ENCODE measurements around the gene OVAAL. TPM values are rescaled to one million over a fixed set of nuclear protein-coding genes. Genes with fewer than 3 reads are reported as not detected.

Gene OVAAL
- total and polyA plus RNA-seq, 4 donors: 0.17 TPM; not detected in 3

- Histone ChIP-seq H3K9me3 (ENCODE audit: control insufficient read depth in 4 of 4, insufficient read depth in 3 of 4, low read length in 3 of 4) (no peaks in the 10 kb centered on the region), H3K27ac (ENCODE audit: low read depth in 1 of 2, low read length in 1 of 2) (no peak overlapping the region), H3K27me3 (ENCODE audit: control insufficient read depth in 3 of 3, insufficient read depth in 3 of 3, low read length in 2 of 3) (no peaks in the 10 kb centered on the region), H3K9ac (ENCODE audit: insufficient read depth in 1 of 2, low read length in 2 of 2) (no peak overlapping the region), H3K36me3 (ENCODE audit: control insufficient read depth in 4 of 4, insufficient read depth in 4 of 4, low read length in 4 of 4) (no peaks in the 10 kb centered on the region), H3K4me3 (no peak overlapping the region), H3K4me1 (ENCODE audit: control insufficient read depth in 5 of 5, insufficient read depth in 5 of 5, low read length in 5 of 5) (peaks cover 0 to 11% (median 0%) of the 10 kb centered on the region in 5 donors)
- TF ChIP-seq, protein P1, sequence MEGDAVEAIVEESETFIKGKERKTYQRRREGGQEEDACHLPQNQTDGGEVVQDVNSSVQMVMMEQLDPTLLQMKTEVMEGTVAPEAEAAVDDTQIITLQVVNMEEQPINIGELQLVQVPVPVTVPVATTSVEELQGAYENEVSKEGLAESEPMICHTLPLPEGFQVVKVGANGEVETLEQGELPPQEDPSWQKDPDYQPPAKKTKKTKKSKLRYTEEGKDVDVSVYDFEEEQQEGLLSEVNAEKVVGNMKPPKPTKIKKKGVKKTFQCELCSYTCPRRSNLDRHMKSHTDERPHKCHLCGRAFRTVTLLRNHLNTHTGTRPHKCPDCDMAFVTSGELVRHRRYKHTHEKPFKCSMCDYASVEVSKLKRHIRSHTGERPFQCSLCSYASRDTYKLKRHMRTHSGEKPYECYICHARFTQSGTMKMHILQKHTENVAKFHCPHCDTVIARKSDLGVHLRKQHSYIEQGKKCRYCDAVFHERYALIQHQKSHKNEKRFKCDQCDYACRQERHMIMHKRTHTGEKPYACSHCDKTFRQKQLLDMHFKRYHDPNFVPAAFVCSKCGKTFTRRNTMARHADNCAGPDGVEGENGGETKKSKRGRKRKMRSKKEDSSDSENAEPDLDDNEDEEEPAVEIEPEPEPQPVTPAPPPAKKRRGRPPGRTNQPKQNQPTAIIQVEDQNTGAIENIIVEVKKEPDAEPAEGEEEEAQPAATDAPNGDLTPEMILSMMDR (IDR thresholded peaks at IDR 0.05; ENCODE audit: control extremely low read depth, extremely low read depth): no peak
- DNase-seq (no peak), ATAC-seq (ENCODE audit: insufficient read depth, low FRiP score) (no peak)
- 73 to 78% methylated on average over 4 of the region's 4 CpGs for WGBS, 2 donors
Measured at GRCh38 chr1:180574031-180574713, 15.4 kb downstream of the OVAAL start.

GRCh38 chr1:180577361-180577760 is 18.6 kb downstream of the OVAAL start:
- no peak for ATAC-seq (ENCODE audit: insufficient read depth, low FRiP score)
- Histone ChIP-seq H3K9ac (ENCODE audit: insufficient read depth in 1 of 2, low read length in 2 of 2) (no peak overlapping the region), H3K36me3 (ENCODE audit: control insufficient read depth in 4 of 4, insufficient read depth in 4 of 4, low read length in 4 of 4) (no peaks in the 10 kb centered on the region), H3K27ac (ENCODE audit: low read depth in 1 of 2, low read length in 1 of 2) (no peak overlapping the region), H3K4me1 (ENCODE audit: control insufficient read depth in 5 of 5, insufficient read depth in 5 of 5, low read length in 5 of 5) (peaks cover 0 to 8% (median 0%) of the 10 kb centered on the region in 5 donors), H3K9me3 (ENCODE audit: control insufficient read depth in 4 of 4, insufficient read depth in 3 of 4, low read length in 3 of 4) (no peaks in the 10 kb centered on the region), H3K4me3 (no peak overlapping the region), H3K27me3 (ENCODE audit: control insufficient read depth in 3 of 3, insufficient read depth in 3 of 3, low read length in 2 of 3) (no peaks in the 10 kb centered on the region)
- WGBS, 2 donors: 84 to 85% methylated on average over 3 of the region's 3 CpGs
- no peak for DNase-seq
- TF ChIP-seq, protein P1 (IDR thresholded peaks at IDR 0.05; ENCODE audit: control extremely low read depth, extremely low read depth): no peak

- WGBS, 2 donors: 81 to 85% methylated on average over 6 of the region's 6 CpGs
- no peak for DNase-seq
- TF ChIP-seq, protein P1 (IDR thresholded peaks at IDR 0.05; ENCODE audit: control extremely low read depth, extremely low read depth): no peak
Measured at GRCh38 chr1:180579961-180580611, 21.3 kb downstream of the OVAAL start.

More at GRCh38 chr1:180579961-180580611, 21.3 kb downstream of the OVAAL start:
- H3K9me3 ChIP-seq (ENCODE audit: control insufficient read depth in 4 of 4, insufficient read depth in 3 of 4, low read length in 3 of 4): no peaks in the 10 kb centered on the region
- H3K4me3 ChIP-seq: no peak overlapping the region
- no peaks in the 10 kb centered on the region for H3K27me3 ChIP-seq (ENCODE audit: control insufficient read depth in 3 of 3, insufficient read depth in 3 of 3, low read length in 2 of 3)
- H3K9ac ChIP-seq (ENCODE audit: insufficient read depth in 1 of 2, low read length in 2 of 2): no peak overlapping the region
- H3K36me3 ChIP-seq (ENCODE audit: control insufficient read depth in 4 of 4, insufficient read depth in 4 of 4, low read length in 4 of 4): no peaks in the 10 kb centered on the region
- peak; percentile 46 for ATAC-seq (ENCODE audit: insufficient read depth, low FRiP score)
- H3K4me1 ChIP-seq (ENCODE audit: control insufficient read depth in 5 of 5, insufficient read depth in 5 of 5, low read length in 5 of 5): peaks cover 0 to 8% (median 0%) of the 10 kb centered on the region in 5 donors
- H3K27ac ChIP-seq (ENCODE audit: low read depth in 1 of 2, low read length in 1 of 2): no peak overlapping the region
